ENCODE measurements around the gene PUSL1.

The PUSL1 gene

GRCh38 chr1:1324084-1324523 lies 15.7 kb downstream of the PUSL1 start:
- H3K36me3 ChIP-seq (ENCODE audit: control insufficient read depth in 2 of 2, insufficient read depth in 2 of 2, low read length in 2 of 2): peaks cover 12% of the 10 kb centered on the region in 2 donors
- peak overlapping the region; percentile 75 to 90 for H3K9ac ChIP-seq (ENCODE audit: low read depth in 1 of 2, low read length in 2 of 2)
- H3K27ac ChIP-seq (ENCODE audit: low read depth in 2 of 2, low read length in 2 of 2): peak overlapping the region; percentile 65 to 71
- no peaks in the 10 kb centered on the region for H3K27me3 ChIP-seq (ENCODE audit: control insufficient read depth in 2 of 2, insufficient read depth in 2 of 2, low read length in 2 of 2)
- peak overlapping the region; percentile 76 to 84 for H3K4me3 ChIP-seq (ENCODE audit: low read length in 2 of 2)
- no peaks in the 10 kb centered on the region for H3K9me3 ChIP-seq (ENCODE audit: control insufficient read depth in 2 of 2, low read length in 2 of 2)
- H3K4me1 ChIP-seq (ENCODE audit: control insufficient read depth in 2 of 2, insufficient read depth in 2 of 2, low read length in 2 of 2): peaks cover 20 to 25% of the 10 kb centered on the region in 2 donors

- H3K4me1 ChIP-seq (ENCODE audit: control insufficient read depth in 2 of 2, insufficient read depth in 2 of 2, low read length in 2 of 2): peaks cover 20 to 25% of the 10 kb centered on the region in 2 donors
- H3K27me3 ChIP-seq (ENCODE audit: control insufficient read depth in 2 of 2, insufficient read depth in 2 of 2, low read length in 2 of 2): no peaks in the 10 kb centered on the region
- H3K27ac ChIP-seq (ENCODE audit: low read depth in 2 of 2, low read length in 2 of 2): peak within 1 kb of the TSS; percentile 91 to 93
- H3K36me3 ChIP-seq (ENCODE audit: control insufficient read depth in 2 of 2, insufficient read depth in 2 of 2, low read length in 2 of 2): peaks cover 7 to 10% of the 10 kb centered on the region in 2 donors
- no peaks in the 10 kb centered on the region for H3K9me3 ChIP-seq (ENCODE audit: control insufficient read depth in 2 of 2, low read length in 2 of 2)
- peak within 1 kb of the TSS; percentile 81 to 93 for H3K4me3 ChIP-seq (ENCODE audit: low read length in 2 of 2)
- H3K9ac ChIP-seq (ENCODE audit: low read depth in 1 of 2, low read length in 2 of 2): peak within 1 kb of the TSS; percentile 93 to 95
Observed at GRCh38 chr1:1324524-1325287, 16.3 kb downstream of the PUSL1 start, which contains the start of the genes CPTP and INTS11. TSS of gene CPTP (plus strand) at chr1:1324802. CDS start at chr1:1326911, 2,109 bp downstream. TSS of gene INTS11 (minus strand) at chr1:1324660. CDS start at chr1:1324608, 52 bp downstream.

GRCh38 chr1:1325288-1326074 lies 17.1 kb downstream of the PUSL1 start:
- H3K27ac ChIP-seq (ENCODE audit: low read depth in 2 of 2, low read length in 2 of 2): peak overlapping the region; percentile 91 to 93
- no peaks in the 10 kb centered on the region for H3K27me3 ChIP-seq (ENCODE audit: control insufficient read depth in 2 of 2, insufficient read depth in 2 of 2, low read length in 2 of 2)
- no peaks in the 10 kb centered on the region for H3K9me3 ChIP-seq (ENCODE audit: control insufficient read depth in 2 of 2, low read length in 2 of 2)
- H3K36me3 ChIP-seq (ENCODE audit: control insufficient read depth in 2 of 2, insufficient read depth in 2 of 2, low read length in 2 of 2): peaks cover 2 to 10% of the 10 kb centered on the region in 2 donors
- H3K9ac ChIP-seq (ENCODE audit: low read depth in 1 of 2, low read length in 2 of 2): peak overlapping the region; percentile 93 to 95
- peaks cover 20 to 26% of the 10 kb centered on the region in 2 donors for H3K4me1 ChIP-seq (ENCODE audit: control insufficient read depth in 2 of 2, insufficient read depth in 2 of 2, low read length in 2 of 2)
- H3K4me3 ChIP-seq (ENCODE audit: low read length in 2 of 2): peak overlapping the region; percentile 81 to 93

- Histone ChIP-seq H3K36me3 (ENCODE audit: control insufficient read depth in 2 of 2, insufficient read depth in 2 of 2, low read length in 2 of 2) (peaks cover 2 to 10% of the 10 kb centered on the region in 2 donors), H3K9ac (ENCODE audit: low read depth in 1 of 2, low read length in 2 of 2) (peak overlapping the region; percentile 93 to 95), H3K27ac (ENCODE audit: low read depth in 2 of 2, low read length in 2 of 2) (no peak overlapping the region), H3K4me1 (ENCODE audit: control insufficient read depth in 2 of 2, insufficient read depth in 2 of 2, low read length in 2 of 2) (peaks cover 22 to 32% of the 10 kb centered on the region in 2 donors), H3K9me3 (ENCODE audit: control insufficient read depth in 2 of 2, low read length in 2 of 2) (no peaks in the 10 kb centered on the region), H3K27me3 (ENCODE audit: control insufficient read depth in 2 of 2, insufficient read depth in 2 of 2, low read length in 2 of 2) (no peaks in the 10 kb centered on the region), H3K4me3 (ENCODE audit: low read length in 2 of 2) (peak overlapping the region; percentile 81 to 93)
Observed at GRCh38 chr1:1326075-1326605, 17.7 kb downstream of the PUSL1 start.

GRCh38 chr1:1327291-1327690 lies 18.9 kb downstream of the PUSL1 start:
- Histone ChIP-seq H3K4me3 (ENCODE audit: low read length in 2 of 2) (no peak overlapping the region), H3K9ac (ENCODE audit: low read depth in 1 of 2, low read length in 2 of 2) (no peak overlapping the region), H3K4me1 (ENCODE audit: control insufficient read depth in 2 of 2, insufficient read depth in 2 of 2, low read length in 2 of 2) (peaks cover 20 to 33% of the 10 kb centered on the region in 2 donors), H3K9me3 (ENCODE audit: control insufficient read depth in 2 of 2, low read length in 2 of 2) (no peaks in the 10 kb centered on the region), H3K27ac (ENCODE audit: low read depth in 2 of 2, low read length in 2 of 2) (no peak overlapping the region), H3K27me3 (ENCODE audit: control insufficient read depth in 2 of 2, insufficient read depth in 2 of 2, low read length in 2 of 2) (peaks cover 3 to 4% of the 10 kb centered on the region in 2 donors), H3K36me3 (ENCODE audit: control insufficient read depth in 2 of 2, insufficient read depth in 2 of 2, low read length in 2 of 2) (peaks cover 2 to 10% of the 10 kb centered on the region in 2 donors)

GRCh38 chr1:1328254-1328653 lies 19.9 kb downstream of the PUSL1 start:
- Histone ChIP-seq H3K4me3 (ENCODE audit: low read length in 2 of 2) (no peak overlapping the region), H3K9me3 (ENCODE audit: control insufficient read depth in 2 of 2, low read length in 2 of 2) (no peaks in the 10 kb centered on the region), H3K27me3 (ENCODE audit: control insufficient read depth in 2 of 2, insufficient read depth in 2 of 2, low read length in 2 of 2) (peaks cover 3 to 7% of the 10 kb centered on the region in 2 donors), H3K27ac (ENCODE audit: low read depth in 2 of 2, low read length in 2 of 2) (no peak overlapping the region), H3K9ac (ENCODE audit: low read depth in 1 of 2, low read length in 2 of 2) (no peak overlapping the region), H3K4me1 (ENCODE audit: control insufficient read depth in 2 of 2, insufficient read depth in 2 of 2, low read length in 2 of 2) (peaks cover 25 to 35% of the 10 kb centered on the region in 2 donors), H3K36me3 (ENCODE audit: control insufficient read depth in 2 of 2, insufficient read depth in 2 of 2, low read length in 2 of 2) (peaks cover 2 to 10% of the 10 kb centered on the region in 2 donors)

- no peak overlapping the region for H3K27ac ChIP-seq (ENCODE audit: low read depth in 2 of 2, low read length in 2 of 2)
- H3K4me1 ChIP-seq (ENCODE audit: control insufficient read depth in 2 of 2, insufficient read depth in 2 of 2, low read length in 2 of 2): peaks cover 24 to 33% of the 10 kb centered on the region in 2 donors
- peaks cover 2 to 10% of the 10 kb centered on the region in 2 donors for H3K36me3 ChIP-seq (ENCODE audit: control insufficient read depth in 2 of 2, insufficient read depth in 2 of 2, low read length in 2 of 2)
- no peak overlapping the region for H3K9ac ChIP-seq (ENCODE audit: low read depth in 1 of 2, low read length in 2 of 2)
- H3K9me3 ChIP-seq (ENCODE audit: control insufficient read depth in 2 of 2, low read length in 2 of 2): no peaks in the 10 kb centered on the region
- no peak overlapping the region for H3K4me3 ChIP-seq (ENCODE audit: low read length in 2 of 2)
- peaks cover 3 to 7% of the 10 kb centered on the region in 2 donors for H3K27me3 ChIP-seq (ENCODE audit: control insufficient read depth in 2 of 2, insufficient read depth in 2 of 2, low read length in 2 of 2)
Observed at GRCh38 chr1:1329304-1330210, 21.2 kb downstream of the PUSL1 start.

- no peaks in the 10 kb centered on the region for H3K9me3 ChIP-seq (ENCODE audit: control insufficient read depth in 2 of 2, low read length in 2 of 2)
- peaks cover 2 to 10% of the 10 kb centered on the region in 2 donors for H3K36me3 ChIP-seq (ENCODE audit: control insufficient read depth in 2 of 2, insufficient read depth in 2 of 2, low read length in 2 of 2)
- H3K27me3 ChIP-seq (ENCODE audit: control insufficient read depth in 2 of 2, insufficient read depth in 2 of 2, low read length in 2 of 2): peaks cover 3 to 7% of the 10 kb centered on the region in 2 donors
- peak overlapping the region in 1 of 2 donors; percentile 31 for H3K4me3 ChIP-seq (ENCODE audit: low read length in 2 of 2)
- H3K27ac ChIP-seq (ENCODE audit: low read depth in 2 of 2, low read length in 2 of 2): peak overlapping the region in 1 of 2 donors; percentile 67
- peaks cover 21 to 28% of the 10 kb centered on the region in 2 donors for H3K4me1 ChIP-seq (ENCODE audit: control insufficient read depth in 2 of 2, insufficient read depth in 2 of 2, low read length in 2 of 2)
- no peak overlapping the region for H3K9ac ChIP-seq (ENCODE audit: low read depth in 1 of 2, low read length in 2 of 2)
Observed at GRCh38 chr1:1330366-1331067, 22.1 kb downstream of the PUSL1 start.
